B cell (primary cell): Measurements from ENCODE around the gene MRPS12. TPM values are rescaled to one million over a fixed set of nuclear protein-coding genes. Genes with fewer than 3 reads are reported as not detected.

Source experiments
- ATAC-seq: fragments of 200-7000 bp; cut with Tn5 transposase; one replicate; pipeline ENCODE4 v1.10.0; 2021; ENCODE audit warnings: low read depth, mild to moderate bottlenecking, moderate number of reproducible peaks, moderate library complexity
- CTCF ChIA-PET: fragments of 350-600 bp; sonication (Branson Sonifier 250); formaldehyde crosslinking; loops from one replicate; lab custom pipeline; 2021; ENCODE audit warnings: antibody characterized with exemption, inconsistent platforms; lab: Charles Lee
- POLR2A ChIA-PET: fragments of 350-600 bp; sonication (Branson Sonifier 250); formaldehyde crosslinking; loops from one replicate; lab custom pipeline; 2021; ENCODE audit warnings: antibody characterized with exemption; lab: Charles Lee
- DNase-seq: peaks from one replicate; pipeline ENCODE4 v3.0.0; 2013
- H2AFZ ChIP-seq: 2 replicates; pipeline ENCODE4 v1.6.1; 2012; ENCODE audit warnings: mild to moderate bottlenecking, low read depth, low read length; ENCODE audit not compliant: insufficient read depth, poor library complexity, severe bottlenecking
- H3K27ac ChIP-seq, 2 donors: 1 replicate in 1 of 2; 2 replicates in 1 of 2; pipeline ENCODE4 v1.5.1; 2012 to 2013; ENCODE audit warnings: low read length in 2 of 2, mild to moderate bottlenecking in 2 of 2, moderate library complexity in 1 of 2
- H3K27me3 ChIP-seq, 4 experiments: fragments of 200-600 bp in 1 of 4; sonication (generic) in 1 of 4; replicated peaks in 1 of 4; 1 replicate in 2 of 4; 2 replicates in 2 of 4; pipeline versions ENCODE4 v1.6.1 to v1.7.0; 2013 to 2016; ENCODE audit warnings: low read length in 3 of 4, mild to moderate bottlenecking in 2 of 4, mixed read lengths in 1 of 4, moderate library complexity in 1 of 4; ENCODE audit not compliant: insufficient read depth in 4 of 4, control insufficient read depth in 3 of 4; ENCODE audit errors: control extremely low read depth in 1 of 4
- H3K36me3 ChIP-seq, 2 experiments: replicated peaks in 1 of 2; 1 replicate in 1 of 2; 2 replicates in 1 of 2; pipeline versions ENCODE4 v1.6.1 to v1.7.1; 2013; ENCODE audit warnings: low read length in 1 of 2; ENCODE audit not compliant: insufficient read depth in 2 of 2, control insufficient read depth in 1 of 2; ENCODE audit errors: control extremely low read depth in 1 of 2, extremely low read depth in 1 of 2
- H3K4me1 ChIP-seq, 2 donors: fragments of 200-600 bp in 1 of 2; sonication (generic) in 1 of 2; 1 replicate in 1 of 2; 2 replicates in 1 of 2; pipeline versions ENCODE4 v1.5.1 to v1.6.1; 2013 to 2017; ENCODE audit warnings: low read length in 2 of 2; ENCODE audit not compliant: control insufficient read depth in 2 of 2, insufficient read depth in 2 of 2
- H3K4me2 ChIP-seq: replicated peaks from 2 replicates; pipeline ENCODE3; 2012; ENCODE audit warnings: mild to moderate bottlenecking, low read depth, low read length; ENCODE audit not compliant: poor library complexity, severe bottlenecking
- H3K4me3 ChIP-seq, 5 experiments: fragments of 200-600 bp in 1 of 5; sonication (generic) in 1 of 5; 1 replicate in 3 of 5; 2 replicates in 2 of 5; pipeline versions ENCODE4 v1.5.1 to v1.7.0; 2011 to 2016; ENCODE audit warnings: low read length in 4 of 5, mild to moderate bottlenecking in 4 of 5, low read depth in 2 of 5, control low read depth in 1 of 5, moderate library complexity in 1 of 5; ENCODE audit not compliant: insufficient read depth in 1 of 5; ENCODE audit errors: control extremely low read depth in 1 of 5, extremely low read depth in 1 of 5
- H3K79me2 ChIP-seq: fragments of 200-600 bp; sonication (generic); one replicate; pipeline ENCODE4 v1.6.0; 2016; ENCODE audit warnings: low read length; ENCODE audit not compliant: control insufficient read depth, insufficient read depth
- H3K9ac ChIP-seq: fragments of 200-600 bp; sonication (generic); 2 replicates; pipeline ENCODE4 v1.6.1; 2017; ENCODE audit warnings: mild to moderate bottlenecking, low read length, moderate library complexity
- H3K9me3 ChIP-seq, 3 donors: one replicate each; pipeline versions ENCODE4 v1.6.1 to v1.7.1; 2013; ENCODE audit warnings: low read length in 2 of 3; ENCODE audit not compliant: control insufficient read depth in 2 of 3, insufficient read depth in 1 of 3; ENCODE audit errors: control extremely low read depth in 1 of 3
- H4K20me1 ChIP-seq: 2 replicates; pipeline ENCODE4 v1.6.0; 2012; ENCODE audit warnings: mild to moderate bottlenecking, low read length; ENCODE audit not compliant: insufficient read depth, control insufficient read depth, poor library complexity, severe bottlenecking
- H3K27ac Mint-ChIP-seq: one replicate; pipeline ENCODE4 v1.8.0; 2021; ENCODE audit warnings: mixed read lengths
- H3K27me3 Mint-ChIP-seq: one replicate; pipeline ENCODE4 v1.8.0; 2021; ENCODE audit warnings: mixed read lengths
- H3K4me1 Mint-ChIP-seq: one replicate; pipeline ENCODE4 v1.8.0; 2021; ENCODE audit warnings: mixed read lengths
- H3K4me3 Mint-ChIP-seq: one replicate; pipeline ENCODE4 v1.8.0; 2021; ENCODE audit warnings: mixed read lengths
- H3K9me3 Mint-ChIP-seq: one replicate; pipeline ENCODE4 v1.8.0; 2022; ENCODE audit warnings: mixed read lengths; ENCODE audit not compliant: insufficient read depth
- CTCF ChIP-seq: fragments of 200-600 bp; IDR thresholded peaks from one replicate; pipeline ENCODE4 v1.8.0; 2022; ENCODE audit warnings: antibody characterized with exemption, mild to moderate bottlenecking
- EZH2 ChIP-seq: IDR thresholded peaks from 2 replicates; pipeline ENCODE4 v1.6.1; 2012; ENCODE audit warnings: borderline replicate concordance, low read depth, mild to moderate bottlenecking, moderate library complexity, low read length; ENCODE audit not compliant: insufficient read depth, poor library complexity, severe bottlenecking
- WGBS: methylation state at CpG from one replicate; pipeline ENCODE4 v1.1.5; 2013; ENCODE audit warnings: missing lambda C conversion rate; ENCODE audit not compliant: insufficient coverage; 5-methylcytosine and 5-hydroxymethylcytosine counted together
- intact Hi-C: fragments of 100-400 bp; cut with micrococcal nuclease; formaldehyde crosslinking; loops from one replicate; pipeline ENCODE4 v1.10.0; 2022
- polyA plus RNA-seq: library from polyadenylated mRNA; depleted of rRNA; stranded (reverse); fragments of >200 nt; gene quantifications from 2 replicates; pipeline ENCODE4 v1.2.3, GENCODE V29; 2012
- total RNA-seq, 2 donors: library from RNA; stranded (reverse); fragments of 120-200 nt in 1 of 2; gene quantifications; 1 replicate in 1 of 2; 2 replicates in 1 of 2; pipeline versions ENCODE4 v1.2.3 to v1.2.4, GENCODE V29; 2013 to 2022

MRPS12 gene
- total and polyA plus RNA-seq, 2 donors (not counting 1 experiment from before 2014, with no cell fraction given) = 27.0 to 30.3 TPM

DNA sequence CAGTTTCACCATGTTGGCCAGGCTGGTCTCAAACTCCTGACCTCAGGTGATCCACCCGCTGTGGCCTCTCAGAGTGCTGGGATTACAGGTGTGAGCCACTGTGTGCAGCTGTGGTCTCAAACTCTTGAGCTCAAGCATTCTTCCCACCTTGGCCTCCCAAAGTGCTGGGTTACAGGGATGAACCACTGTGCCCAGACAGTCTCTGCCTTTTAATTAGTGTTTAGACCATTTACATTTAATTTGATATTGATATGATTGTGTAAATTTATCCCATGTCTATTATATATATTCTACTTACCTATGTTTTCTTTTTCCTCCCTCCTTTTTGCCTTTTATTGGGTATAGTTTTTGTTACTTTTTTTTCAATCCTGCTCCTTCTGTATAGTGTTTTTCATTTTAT, 29.1 kb upstream of the MRPS12 start:
- peaks cover 20 to 28% of the 10 kb centered on the region in 2 donors for H3K4me1 ChIP-seq
- DNase-seq = no peak
- Mint-ChIP-seq H3K4me1 (peaks cover 35% of the 10 kb centered on the region), H3K27me3 (no peaks in the 10 kb centered on the region), H3K4me3 (peak overlapping the region; percentile 47), H3K9me3 (no peaks in the 10 kb centered on the region), H3K27ac (no peak overlapping the region)
- H3K27ac ChIP-seq = no peak overlapping the region
- no peaks in the 10 kb centered on the region for H3K27me3 ChIP-seq
- peaks cover 12% of the 10 kb centered on the region for H4K20me1 ChIP-seq
- CTCF ChIA-PET = interaction anchor here (1.8 to 2.5 kb wide), 2 partner anchors 29 to 499 kb away, joined by 6 to 29 read pairs; partner anchors contain the start of genes FAM98C, MRPS12 and SARS2
- POLR2A ChIA-PET = no interaction called here
- H3K9ac ChIP-seq = no peak overlapping the region
- peaks cover 85% of the 10 kb centered on the region for H3K79me2 ChIP-seq
- TF ChIP-seq CTCF = no peak
- TF ChIP-seq EZH2 = no peak
- 100% methylated on average over 1 of the region's 1 CpG for WGBS
- intact Hi-C loops = no loop called here
- no peak for ATAC-seq
- no peak overlapping the region for H3K4me3 ChIP-seq
- no peak overlapping the region for H2AFZ ChIP-seq
- H3K9me3 ChIP-seq = peaks cover 0 to 4% (median 0%) of the 10 kb centered on the region in 3 donors
- H3K36me3 ChIP-seq = peaks cover 0 to 21% of the 10 kb centered on the region in 2 experiments
- no peak overlapping the region for H3K4me2 ChIP-seq
